NCI-H1694 treated with DMSO at 0.1 percent for 48 hours (cell line): ENCODE data around the gene CCL23.
"Not testable (repeated sequence)": the region's sequence is repeated elsewhere in the genome, so short reads cannot be mapped to it uniquely, and the experiment has no call there.

ENCODE experiments used
- DNase-seq: peaks from one replicate; lab custom pipeline; 2025; lab: John Stamatoyannopoulos, UW

CCL23 gene

DNA sequence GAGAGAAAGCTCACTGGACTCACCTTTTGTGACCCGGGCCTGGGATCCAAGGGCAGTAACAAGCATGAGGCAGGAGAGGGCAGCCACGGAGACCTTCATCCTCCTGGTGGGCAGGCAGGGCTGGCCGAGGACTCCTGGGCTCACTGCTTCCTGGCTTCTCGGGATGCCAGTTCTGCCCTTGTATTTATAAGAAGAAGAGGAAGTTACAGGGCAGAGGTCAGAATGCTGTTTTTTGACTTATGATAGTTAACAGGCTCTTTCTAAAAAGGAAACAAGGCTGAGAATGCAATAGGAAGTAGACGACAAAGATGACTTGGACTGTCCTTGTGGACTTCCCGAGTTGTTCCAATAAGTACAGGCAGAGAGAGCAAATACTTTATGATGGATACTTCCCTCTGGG lies at the start of gene CCL23:
CCL23 (minus strand) TSS at position 174 of the 400 bp plus-strand sequence; CDS start at position 99, 75 bp downstream.
- DNase-seq = no peak

DNA sequence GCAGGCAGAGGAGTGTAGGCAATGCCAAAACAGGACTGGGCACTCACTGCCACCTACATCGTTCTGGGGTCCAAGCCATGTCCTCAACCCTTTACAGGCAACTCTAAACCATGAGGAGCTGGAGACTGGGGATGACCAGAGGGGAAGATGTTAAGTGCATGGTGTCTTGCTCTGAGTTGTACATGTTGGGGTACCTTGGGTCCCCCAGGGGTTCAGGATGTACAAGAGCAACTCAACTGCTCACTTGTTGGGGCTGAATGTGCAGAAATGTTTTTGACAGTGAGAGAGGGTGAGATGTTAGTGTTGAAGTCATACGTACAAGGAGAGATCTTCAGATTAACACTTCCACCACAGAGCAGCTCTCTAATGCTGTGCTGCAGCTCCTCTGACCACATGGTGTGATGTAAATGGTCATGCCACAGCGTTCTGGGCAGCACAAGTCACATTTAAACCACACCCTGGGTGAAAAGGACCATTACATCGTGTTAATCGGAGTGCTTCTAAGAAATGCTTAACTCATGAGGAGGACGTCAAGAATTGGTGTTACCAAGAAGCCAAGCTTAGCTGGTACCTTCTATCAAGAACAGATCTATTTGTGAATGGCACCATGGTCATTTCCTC lies 48.7 kb upstream of the CCL23 start:
- no peak for DNase-seq

GRCh38 chr17:36063786-36064541 lies 46.2 kb upstream of the CCL23 start, which contains the start of gene CCL18:
Gene CCL18 (plus strand): TSS chr17:36064272. CDS start chr17:36064343, 71 bp downstream.
- no peak for DNase-seq

GRCh38 chr17:36060816-36061215 lies 43.0 kb upstream of the CCL23 start:
- DNase-seq = no peak

GRCh38 chr17:36059406-36059805 lies 41.6 kb upstream of the CCL23 start:
- DNase-seq = no peak

DNA sequence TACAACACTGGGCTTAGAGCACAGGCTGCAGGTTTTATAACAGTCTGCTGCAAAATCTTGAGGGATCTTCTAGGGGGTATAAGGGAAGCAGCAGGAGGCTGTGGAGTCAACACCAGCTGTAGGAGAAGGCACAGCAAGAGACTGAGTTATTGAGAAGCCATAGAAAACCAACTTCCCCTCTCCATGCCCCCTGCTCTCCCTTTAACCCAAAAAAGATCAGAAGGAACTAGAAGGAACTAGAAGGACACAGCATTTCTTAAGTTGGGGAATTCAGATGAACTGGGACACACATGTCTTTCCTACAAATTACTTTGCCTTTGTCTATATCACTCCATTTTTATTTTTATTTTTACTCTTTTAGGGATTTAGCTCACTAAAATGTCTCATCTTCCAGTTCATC lies 40.1 kb upstream of the CCL23 start:
- no peak for DNase-seq

DNA sequence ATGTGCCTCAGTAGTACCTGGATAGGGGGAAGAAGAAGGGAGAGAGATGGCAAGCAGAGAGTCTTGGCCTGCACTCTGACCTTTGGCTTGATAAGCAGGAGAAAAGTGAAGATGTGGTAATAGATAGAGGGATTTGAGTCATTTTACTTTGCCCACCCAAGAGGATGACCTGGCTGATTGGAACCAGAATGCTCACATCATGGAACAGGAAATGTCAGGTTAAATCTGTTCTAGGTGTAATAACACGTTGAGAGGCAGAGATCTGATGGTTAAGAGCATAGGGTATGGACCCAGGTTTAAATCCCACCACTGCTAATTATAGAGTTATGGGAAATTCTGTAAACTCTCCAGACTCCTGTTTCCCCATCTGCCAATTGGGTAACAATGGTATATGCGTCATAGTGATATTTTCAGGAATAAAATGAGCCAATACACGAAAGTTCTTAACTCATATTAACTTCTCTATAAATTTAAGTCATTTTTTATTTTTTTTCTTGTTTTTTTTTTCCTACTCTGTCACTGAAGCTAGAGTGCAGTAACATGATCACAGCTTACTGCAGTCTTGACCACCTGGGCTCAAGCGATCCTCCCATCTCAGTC lies 38.2 kb upstream of the CCL23 start:
- DNase-seq = no peak

DNA sequence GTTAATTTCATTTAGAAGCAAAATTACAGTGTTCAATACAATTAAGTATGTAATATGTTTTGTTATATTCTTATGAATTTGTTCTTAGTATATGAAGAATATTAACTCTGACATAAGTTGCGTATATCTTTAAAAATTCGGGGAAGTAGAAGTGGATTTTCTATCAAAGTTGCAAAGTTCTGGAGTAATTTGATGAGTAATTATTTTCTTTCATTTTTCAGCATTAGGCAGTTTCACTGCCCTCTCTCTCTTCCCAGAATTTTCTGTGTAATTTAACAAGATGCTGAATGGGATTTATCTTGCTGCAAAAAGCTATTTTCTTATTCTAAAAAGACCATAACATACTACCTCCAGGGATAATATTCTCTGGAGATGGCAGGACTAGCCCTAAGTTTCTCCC lies 37.4 kb upstream of the CCL23 start:
- no peak for DNase-seq

DNA sequence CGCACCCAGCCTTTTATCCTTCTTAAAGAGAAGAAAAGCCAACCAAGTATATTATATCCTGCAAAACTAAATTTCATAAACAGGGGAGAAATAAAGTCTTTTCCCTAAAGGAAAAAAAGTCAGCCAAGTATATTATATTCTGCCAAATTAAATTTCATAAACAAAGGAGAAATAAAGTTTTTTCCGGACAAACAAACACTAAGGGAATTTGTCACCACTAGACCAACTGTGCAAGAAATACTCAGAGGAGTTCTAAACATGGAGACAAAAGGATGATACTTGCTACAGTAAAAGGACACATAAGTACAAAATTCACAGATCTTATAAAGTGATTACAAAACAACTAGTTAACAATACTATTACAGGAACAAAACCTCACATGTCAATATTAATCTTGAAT lies 31.9 kb upstream of the CCL23 start:
- no peak for DNase-seq

DNA sequence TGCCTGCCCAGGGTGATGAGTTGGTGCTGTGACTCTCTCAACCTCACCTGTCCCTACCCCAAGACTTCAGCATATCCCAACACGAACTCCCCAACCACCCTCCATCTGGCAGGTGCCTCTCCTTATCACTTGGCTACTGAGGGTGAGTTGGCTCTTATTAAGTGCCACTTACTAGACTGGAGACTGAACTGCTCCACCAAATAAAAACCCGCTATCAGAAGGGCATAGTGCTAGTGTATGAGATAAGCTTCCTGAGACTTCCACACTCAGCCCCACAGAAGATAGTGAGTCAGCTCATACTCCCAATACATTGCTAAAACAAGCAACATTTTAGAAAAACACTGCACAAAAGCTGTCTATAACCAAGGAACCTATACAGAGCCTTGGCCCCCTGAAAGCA lies 30.3 kb upstream of the CCL23 start:
- no peak for DNase-seq

DNA sequence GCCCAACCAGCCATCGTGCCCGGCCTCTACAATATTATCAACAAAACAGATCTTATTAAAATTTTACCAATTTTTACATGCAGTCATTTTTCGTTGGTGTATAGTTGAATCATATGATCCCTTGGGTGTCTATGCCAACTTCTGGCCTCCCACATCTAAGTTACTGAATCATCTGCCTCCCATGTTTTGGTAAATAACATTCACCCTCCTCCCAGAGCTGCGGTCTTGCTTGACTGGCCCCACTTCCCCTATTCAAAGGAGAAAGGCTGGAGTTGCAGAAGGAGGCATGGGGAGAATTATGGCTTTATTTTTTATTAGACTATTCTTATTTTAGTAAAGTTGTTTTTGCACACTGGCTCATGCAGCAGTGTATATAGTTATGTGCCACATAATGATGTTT lies 18.5 kb upstream of the CCL23 start:
- no peak for DNase-seq

DNA sequence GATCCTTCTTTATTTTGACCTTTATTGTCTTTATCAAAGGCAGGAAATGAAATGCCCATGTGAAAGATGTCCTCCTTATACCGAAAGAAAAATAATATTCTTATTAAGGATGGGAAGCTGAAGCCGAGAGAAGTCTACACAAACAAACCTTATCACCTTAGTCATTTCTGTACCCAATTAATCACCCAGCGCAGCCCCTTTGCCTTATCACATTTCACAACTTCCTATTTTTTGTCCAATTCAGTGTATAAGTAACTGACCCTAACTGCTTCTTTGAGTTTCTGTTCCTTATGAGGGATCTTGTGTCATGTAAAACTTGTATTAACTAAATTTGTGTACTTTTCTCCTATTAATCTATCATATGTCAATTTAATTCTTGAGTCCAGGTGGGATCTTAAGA lies 16.4 kb upstream of the CCL23 start:
- DNase-seq = no peak

DNA sequence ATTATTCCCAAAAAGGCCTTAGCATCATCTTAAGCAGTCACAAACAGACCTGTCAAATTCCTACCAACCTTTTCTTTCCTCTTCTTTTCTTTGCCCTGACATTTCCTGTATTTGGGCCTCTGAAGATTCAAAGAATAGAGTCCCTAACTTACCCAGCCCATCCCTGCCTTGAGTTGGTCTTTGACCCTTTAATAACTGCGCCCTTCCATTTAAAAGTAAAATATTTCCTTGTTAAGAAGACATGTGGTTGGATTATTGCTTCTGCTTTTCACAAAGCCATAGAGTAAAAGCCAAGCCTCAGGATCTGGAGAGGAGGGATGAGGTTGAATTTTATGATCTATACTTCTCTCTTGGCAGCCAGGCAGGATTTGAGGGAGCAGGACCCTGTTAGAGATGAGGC lies 13.2 kb upstream of the CCL23 start:
- no peak for DNase-seq

GRCh38 chr17:36027761-36028160 lies 10.0 kb upstream of the CCL23 start:
- no peak for DNase-seq

- no peak for DNase-seq
Measured at GRCh38 chr17:36024106-36024869, 6.5 kb upstream of the CCL23 start.

DNA sequence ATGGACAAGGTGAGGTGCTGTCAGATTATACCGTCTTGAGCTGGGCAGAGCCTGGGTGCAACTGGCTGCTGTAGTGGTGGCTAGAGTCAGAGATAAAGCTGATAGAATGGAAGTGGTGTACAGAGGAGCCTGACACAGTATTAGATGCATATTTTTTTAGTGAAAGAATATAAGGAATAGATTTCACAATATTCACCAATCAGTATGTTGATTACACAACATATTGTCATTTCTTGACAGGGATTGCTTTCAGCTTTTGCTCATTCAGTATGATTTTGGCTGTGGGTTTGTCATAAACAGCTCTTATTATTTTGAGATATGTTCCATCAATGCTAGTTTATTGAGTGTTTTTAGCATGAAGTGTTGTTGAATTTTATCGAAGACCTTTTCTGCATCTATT lies 1.7 kb upstream of the CCL23 start:
- no peak for DNase-seq

GRCh38 chr17:36016555-36016954 lies 1.2 kb downstream of the CCL23 start:
- no peak for DNase-seq

DNA sequence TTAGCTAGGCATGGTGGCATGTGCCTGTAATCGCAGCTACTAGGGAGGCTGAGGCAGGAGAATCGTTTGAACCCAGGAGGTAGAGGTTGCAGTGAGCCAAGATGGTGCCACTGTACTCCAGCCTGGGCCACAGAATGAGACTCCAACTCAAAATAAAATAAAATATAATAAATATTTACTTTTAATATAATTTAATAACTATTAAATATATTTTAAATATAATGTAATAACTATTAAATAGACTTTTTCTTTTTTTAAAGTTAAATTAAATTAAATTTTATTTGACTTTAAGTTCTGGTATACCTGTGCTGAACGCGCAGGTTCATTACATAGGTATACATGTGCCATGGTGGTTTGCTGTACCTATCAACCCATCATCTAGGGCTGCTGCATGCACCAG lies 1.9 kb downstream of the CCL23 start:
- not testable (repeated sequence) for DNase-seq

- DNase-seq = no peak
Measured at GRCh38 chr17:36014946-36015345, 2.8 kb downstream of the CCL23 start.

DNA sequence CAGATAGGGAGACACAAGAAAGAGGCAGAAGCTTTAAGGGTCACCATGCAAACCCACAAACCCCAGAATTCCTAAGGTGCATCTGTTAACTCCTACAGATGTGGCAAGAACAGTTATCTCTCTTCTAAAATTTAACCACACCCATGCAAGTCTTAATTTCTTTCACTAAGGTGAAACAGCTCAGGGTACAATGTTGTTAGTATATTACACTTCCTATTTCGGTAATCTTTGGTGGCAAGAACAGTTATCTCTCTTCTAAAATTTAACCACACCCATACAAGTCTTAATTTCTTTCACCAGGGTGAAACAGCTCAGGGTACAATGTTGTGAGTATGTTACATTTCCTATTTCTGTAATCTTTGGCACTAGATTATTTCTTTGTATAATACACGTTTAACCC lies 6.6 kb downstream of the CCL23 start:
- DNase-seq = no peak

GRCh38 chr17:36008998-36009665 lies 8.6 kb downstream of the CCL23 start:
- no peak for DNase-seq

GRCh38 chr17:36004594-36005108 lies 13.1 kb downstream of the CCL23 start:
- no peak for DNase-seq
